Measurements from ENCODE around the gene RIMBP3C.
"Not testable (repeated sequence)": the region's sequence is repeated elsewhere in the genome, so short reads cannot be mapped to it uniquely, and the experiment has no call there.

The RIMBP3C gene

GRCh38 chr22:21526705-21527500, 24.4 kb downstream of the RIMBP3C start:
- DNase-seq (ENCODE audit: low spot score), result not testable (repeated sequence)

- not testable (repeated sequence) for DNase-seq (ENCODE audit: low spot score)
Measured at GRCh38 chr22:21516970-21517764, 34.1 kb downstream of the RIMBP3C start.

- DNase-seq (ENCODE audit: low spot score), result not testable (repeated sequence)
Measured at GRCh38 chr22:21516522-21516921, 34.7 kb downstream of the RIMBP3C start.

GRCh38 chr22:21515234-21515633, 36.0 kb downstream of the RIMBP3C start:
- not testable (repeated sequence) for DNase-seq (ENCODE audit: low spot score)

GRCh38 chr22:21514117-21514516, 37.1 kb downstream of the RIMBP3C start:
- not testable (repeated sequence) for DNase-seq (ENCODE audit: low spot score)

GRCh38 chr22:21512022-21512421, 39.2 kb downstream of the RIMBP3C start:
- not testable (repeated sequence) for DNase-seq (ENCODE audit: low spot score)

- DNase-seq (ENCODE audit: low spot score), result not testable (repeated sequence)
Measured at GRCh38 chr22:21510397-21510796, 40.9 kb downstream of the RIMBP3C start.

- DNase-seq (ENCODE audit: low spot score), result not testable (repeated sequence)
Measured at GRCh38 chr22:21499623-21500506, 51.4 kb downstream of the RIMBP3C start.

- DNase-seq (ENCODE audit: low spot score), result not testable (repeated sequence)
Measured at GRCh38 chr22:21498489-21498888, 52.8 kb downstream of the RIMBP3C start.

- DNase-seq (ENCODE audit: low spot score), result not testable (repeated sequence)
Measured at GRCh38 chr22:21497984-21498383, 53.3 kb downstream of the RIMBP3C start.
